Measurements from ENCODE around the gene C5AR2. TPM values are rescaled to one million over a fixed set of nuclear protein-coding genes. Genes with fewer than 3 reads are reported as not detected.
"Not testable (repeated sequence)": the region's sequence is repeated elsewhere in the genome, so short reads cannot be mapped to it uniquely, and the experiment has no call there.

C5AR2 gene
- total RNA-seq, 1 experiment from 2014 or later = not detected

- no peak for DNase-seq (ENCODE audit: low spot score)
Measured at GRCh38 chr19:47323872-47324271, 8.1 kb upstream of the C5AR2 start.

- no peak for DNase-seq (ENCODE audit: low spot score)
Measured at GRCh38 chr19:47324502-47324901, 7.5 kb upstream of the C5AR2 start.

- DNase-seq (ENCODE audit: low spot score) = no peak
Measured at GRCh38 chr19:47330466-47330869, 1.5 kb upstream of the C5AR2 start.

GRCh38 chr19:47331490-47331889 lies 485 bp upstream of the C5AR2 start:
- DNase-seq (ENCODE audit: low spot score) = no peak

GRCh38 chr19:47336765-47337718 lies 5.1 kb downstream of the C5AR2 start:
- DNase-seq (ENCODE audit: low spot score) = not testable (repeated sequence)

- no peak for DNase-seq (ENCODE audit: low spot score)
Measured at GRCh38 chr19:47339196-47339880, 7.4 kb downstream of the C5AR2 start.

GRCh38 chr19:47340477-47341208 lies 8.7 kb downstream of the C5AR2 start:
- DNase-seq (ENCODE audit: low spot score) = no peak

GRCh38 chr19:47341734-47342133 lies 9.8 kb downstream of the C5AR2 start:
- DNase-seq (ENCODE audit: low spot score) = no peak

- DNase-seq (ENCODE audit: low spot score) = no peak
Measured at GRCh38 chr19:47343194-47343802, 11.3 kb downstream of the C5AR2 start.

- no peak for DNase-seq (ENCODE audit: low spot score)
Measured at GRCh38 chr19:47344425-47344824, 12.4 kb downstream of the C5AR2 start.

GRCh38 chr19:47346024-47346423 lies 14.0 kb downstream of the C5AR2 start:
- DNase-seq (ENCODE audit: low spot score) = not testable (repeated sequence)

- peak; percentile 91 for DNase-seq (ENCODE audit: low spot score)
Measured at GRCh38 chr19:47348819-47349795, 17.1 kb downstream of the C5AR2 start, which contains the start of gene DHX34. DHX34 (plus strand) TSS chr19:47349315; CDS start chr19:47353031, 3,716 bp downstream.

GRCh38 chr19:47350630-47351029 lies 18.7 kb downstream of the C5AR2 start:
- DNase-seq (ENCODE audit: low spot score) = no peak

GRCh38 chr19:47351548-47351947 lies 19.6 kb downstream of the C5AR2 start:
- DNase-seq (ENCODE audit: low spot score) = peak; percentile 42

GRCh38 chr19:47352095-47352494 lies 20.1 kb downstream of the C5AR2 start:
- no peak for DNase-seq (ENCODE audit: low spot score)

GRCh38 chr19:47353307-47353712 lies 21.3 kb downstream of the C5AR2 start:
- DNase-seq (ENCODE audit: low spot score) = no peak

GRCh38 chr19:47356900-47357299 lies 24.9 kb downstream of the C5AR2 start:
- no peak for DNase-seq (ENCODE audit: low spot score)

GRCh38 chr19:47357788-47358680 lies 26.1 kb downstream of the C5AR2 start:
- no peak for DNase-seq (ENCODE audit: low spot score)

- no peak for DNase-seq (ENCODE audit: low spot score)
Measured at GRCh38 chr19:47358936-47359335, 27.0 kb downstream of the C5AR2 start.
